DOHH2 (cell line): ENCODE results near the gene GALNT2.

Source experiments
- H3F3A ChIP-seq: fragments of 200-600 bp; sonication (generic), shearing (Covaris generic); 2 replicates; pipeline ENCODE4 v1.6.0; 2016; ENCODE audit warnings: antibody characterized with exemption, mild to moderate bottlenecking; ENCODE audit not compliant: control insufficient read depth, insufficient read depth
- H3K27ac ChIP-seq: fragments of 200-600 bp; sonication (generic); 2 replicates; pipeline ENCODE4 v1.5.1; 2014; ENCODE audit warnings: low read depth, mild to moderate bottlenecking, low read length, moderate library complexity
- H3K27me3 ChIP-seq: fragments of 200-600 bp; sonication (generic); 2 replicates; pipeline ENCODE4 v1.6.1; 2014; ENCODE audit warnings: mild to moderate bottlenecking, low read length, mixed read lengths; ENCODE audit not compliant: control insufficient read depth
- H3K36me3 ChIP-seq: fragments of 200-600 bp; sonication (generic); 2 replicates; pipeline ENCODE4 v1.6.1; 2014; ENCODE audit warnings: mild to moderate bottlenecking, low read length, moderate library complexity, mixed read lengths; ENCODE audit not compliant: control insufficient read depth
- H3K4me1 ChIP-seq: fragments of 200-600 bp; sonication (generic); 2 replicates; pipeline ENCODE4 v1.6.1; 2014; ENCODE audit warnings: mild to moderate bottlenecking, low read length, mixed read lengths; ENCODE audit not compliant: control insufficient read depth
- H3K4me2 ChIP-seq: fragments of 200-600 bp; sonication (generic); 2 replicates; pipeline ENCODE4 v1.6.0; 2014; ENCODE audit warnings: mild to moderate bottlenecking, low read length, moderate library complexity
- H3K4me3 ChIP-seq: fragments of 200-600 bp; sonication (generic); 2 replicates; pipeline ENCODE4 v1.5.1; 2014; ENCODE audit warnings: mild to moderate bottlenecking, low read length, mixed read lengths
- H3K79me2 ChIP-seq: fragments of 200-600 bp; sonication (generic); 2 replicates; pipeline ENCODE4 v1.6.1; 2014; ENCODE audit warnings: mild to moderate bottlenecking, low read length, mixed read lengths; ENCODE audit not compliant: control insufficient read depth
- H3K9me2 ChIP-seq: fragments of 200-600 bp; sonication (generic); replicated peaks from 2 replicates; pipeline ENCODE4 v1.6.1; 2014; ENCODE audit warnings: mild to moderate bottlenecking, low read length, mixed read lengths; ENCODE audit not compliant: control insufficient read depth
- H3K9me3 ChIP-seq: fragments of 200-600 bp; sonication (generic); 2 replicates; pipeline ENCODE4 v1.6.1; 2014; ENCODE audit warnings: antibody characterized with exemption, low read length, mixed read lengths; ENCODE audit not compliant: control insufficient read depth, insufficient read depth
- H4K20me1 ChIP-seq: fragments of 200-600 bp; sonication (generic); 2 replicates; pipeline ENCODE4 v1.6.0; 2014; ENCODE audit warnings: low read depth, mild to moderate bottlenecking, antibody characterized with exemption, low read length, moderate library complexity; ENCODE audit not compliant: control insufficient read depth, insufficient read depth
- EZH2phosphoT487 ChIP-seq: fragments of 200-600 bp; sonication (generic); IDR thresholded peaks from 2 replicates; pipeline ENCODE4 v1.6.1; 2017; ENCODE audit warnings: borderline replicate concordance, mild to moderate bottlenecking, antibody characterized with exemption, low read length, moderate library complexity, mixed read lengths
- TF ChIP-seq, protein P1 (sequence below): fragments of 200-600 bp; sonication (generic); IDR thresholded peaks from one replicate; pipeline ENCODE4 v1.5.1; 2014; ENCODE audit warnings: antibody characterized with exemption, mild to moderate bottlenecking, low read depth, low read length; ENCODE audit not compliant: poor library complexity, severe bottlenecking

Gene GALNT2

GRCh38 chr1:230322421-230322756 lies 255.4 kb downstream of the GALNT2 start:
- Histone ChIP-seq H3K4me3 (no peak overlapping the region), H3K36me3 (no peaks in the 10 kb centered on the region), H3K27ac (no peak overlapping the region), H3F3A (no peaks in the 10 kb centered on the region), H3K4me1 (no peaks in the 10 kb centered on the region), H3K9me3 (no peaks in the 10 kb centered on the region), H4K20me1 (no peaks in the 10 kb centered on the region), H3K27me3 (no peaks in the 10 kb centered on the region), H3K79me2 (no peaks in the 10 kb centered on the region), H3K4me2 (no peak overlapping the region), H3K9me2 (no peaks in the 10 kb centered on the region)
- no peak for TF ChIP-seq EZH2phosphoT487
- TF ChIP-seq, protein P1, sequence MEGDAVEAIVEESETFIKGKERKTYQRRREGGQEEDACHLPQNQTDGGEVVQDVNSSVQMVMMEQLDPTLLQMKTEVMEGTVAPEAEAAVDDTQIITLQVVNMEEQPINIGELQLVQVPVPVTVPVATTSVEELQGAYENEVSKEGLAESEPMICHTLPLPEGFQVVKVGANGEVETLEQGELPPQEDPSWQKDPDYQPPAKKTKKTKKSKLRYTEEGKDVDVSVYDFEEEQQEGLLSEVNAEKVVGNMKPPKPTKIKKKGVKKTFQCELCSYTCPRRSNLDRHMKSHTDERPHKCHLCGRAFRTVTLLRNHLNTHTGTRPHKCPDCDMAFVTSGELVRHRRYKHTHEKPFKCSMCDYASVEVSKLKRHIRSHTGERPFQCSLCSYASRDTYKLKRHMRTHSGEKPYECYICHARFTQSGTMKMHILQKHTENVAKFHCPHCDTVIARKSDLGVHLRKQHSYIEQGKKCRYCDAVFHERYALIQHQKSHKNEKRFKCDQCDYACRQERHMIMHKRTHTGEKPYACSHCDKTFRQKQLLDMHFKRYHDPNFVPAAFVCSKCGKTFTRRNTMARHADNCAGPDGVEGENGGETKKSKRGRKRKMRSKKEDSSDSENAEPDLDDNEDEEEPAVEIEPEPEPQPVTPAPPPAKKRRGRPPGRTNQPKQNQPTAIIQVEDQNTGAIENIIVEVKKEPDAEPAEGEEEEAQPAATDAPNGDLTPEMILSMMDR = no peak

GRCh38 chr1:230322967-230323547 lies 256.0 kb downstream of the GALNT2 start:
- Histone ChIP-seq H3F3A (no peaks in the 10 kb centered on the region), H3K4me1 (no peaks in the 10 kb centered on the region), H3K36me3 (no peaks in the 10 kb centered on the region), H3K9me3 (no peaks in the 10 kb centered on the region), H3K27me3 (no peaks in the 10 kb centered on the region), H3K79me2 (no peaks in the 10 kb centered on the region), H3K9me2 (no peaks in the 10 kb centered on the region), H4K20me1 (no peaks in the 10 kb centered on the region), H3K27ac (no peak overlapping the region), H3K4me2 (no peak overlapping the region), H3K4me3 (no peak overlapping the region)
- TF ChIP-seq, protein P1 = no peak
- no peak for TF ChIP-seq EZH2phosphoT487

DNA sequence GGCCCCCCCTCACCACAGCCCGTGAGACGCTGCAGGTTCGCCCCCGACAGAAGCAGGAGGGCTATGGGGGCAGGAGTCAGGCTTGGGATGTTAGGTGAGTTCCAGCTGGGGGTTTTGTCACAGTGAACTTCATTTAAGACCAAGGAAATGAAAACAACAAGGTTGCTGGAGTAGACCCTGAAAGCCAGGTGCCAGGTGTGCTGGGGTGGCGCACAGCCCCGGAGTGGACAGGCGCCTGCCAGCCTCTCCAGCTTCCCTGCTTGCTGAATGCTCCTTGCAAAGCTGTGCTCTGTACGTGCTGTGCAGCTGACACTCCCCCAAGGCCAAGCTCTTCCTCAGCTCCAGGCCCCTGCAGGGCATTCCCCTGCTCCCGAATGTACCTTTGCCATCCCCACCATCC lies 256.6 kb downstream of the GALNT2 start:
- H3K4me2 ChIP-seq = no peak overlapping the region
- H4K20me1 ChIP-seq = no peaks in the 10 kb centered on the region
- H3K9me3 ChIP-seq = no peaks in the 10 kb centered on the region
- H3K27ac ChIP-seq = no peak overlapping the region
- H3F3A ChIP-seq = no peaks in the 10 kb centered on the region
- H3K4me1 ChIP-seq = no peaks in the 10 kb centered on the region
- H3K79me2 ChIP-seq = no peaks in the 10 kb centered on the region
- H3K4me3 ChIP-seq = no peak overlapping the region
- H3K36me3 ChIP-seq = no peaks in the 10 kb centered on the region
- no peaks in the 10 kb centered on the region for H3K27me3 ChIP-seq
- TF ChIP-seq EZH2phosphoT487 = no peak
- TF ChIP-seq, protein P1 = no peak
- no peaks in the 10 kb centered on the region for H3K9me2 ChIP-seq
